ENCODE results near the gene TRIO.
A peak's percentile ranks its signal among the peaks of the same experiment; 100 is the strongest.

The TRIO gene

GRCh38 chr5:14396737-14397136 is 253.6 kb downstream of the TRIO start:
- no peak for DNase-seq (ENCODE audit: low read depth)
- TF ChIP-seq CTCF (IDR thresholded peaks at IDR 0.05; ENCODE audit: low read depth, low read length, missing control alignments) = no peak
- in situ Hi-C loops (cut with HindIII; ENCODE audit: low sequenced_read_pairs) = loop anchor here (25.0 kb wide), 1 partner anchor 241 kb away; no protein-coding TSS in a partner anchor
- no peak overlapping the region for H3K4me3 ChIP-seq (ENCODE audit: low read depth, low read length)

- no peak for TF ChIP-seq CTCF (IDR thresholded peaks at IDR 0.05; ENCODE audit: low read depth, low read length, missing control alignments)
- DNase-seq (ENCODE audit: low read depth) = peak; percentile 89
- in situ Hi-C loops (cut with HindIII; ENCODE audit: low sequenced_read_pairs) = loop anchor here (25.0 kb wide), 1 partner anchor 240 kb away; no protein-coding TSS in a partner anchor
- no peak overlapping the region for H3K4me3 ChIP-seq (ENCODE audit: low read depth, low read length)
Observed at GRCh38 chr5:14397717-14398116, 254.6 kb downstream of the TRIO start.

- H3K4me3 ChIP-seq (ENCODE audit: low read depth, low read length) = no peak overlapping the region
- peak; percentile 59 for TF ChIP-seq CTCF (IDR thresholded peaks at IDR 0.05; ENCODE audit: low read depth, low read length, missing control alignments)
- peak; percentile 61 for DNase-seq (ENCODE audit: low read depth)
- in situ Hi-C loops (cut with HindIII; ENCODE audit: low sequenced_read_pairs) = loop anchor here (25.0 kb wide), 1 partner anchor 238 kb away; no protein-coding TSS in a partner anchor
Observed at GRCh38 chr5:14399054-14399692, 256.0 kb downstream of the TRIO start.

GRCh38 chr5:14400085-14400484 is 256.9 kb downstream of the TRIO start:
- TF ChIP-seq CTCF (IDR thresholded peaks at IDR 0.05; ENCODE audit: low read depth, low read length, missing control alignments) = no peak
- no peak overlapping the region for H3K4me3 ChIP-seq (ENCODE audit: low read depth, low read length)
- no peak for DNase-seq (ENCODE audit: low read depth)
- in situ Hi-C loops (cut with HindIII; ENCODE audit: low sequenced_read_pairs) = no loop called here

- in situ Hi-C loops (cut with HindIII; ENCODE audit: low sequenced_read_pairs) = no loop called here
- no peak for DNase-seq (ENCODE audit: low read depth)
- no peak overlapping the region for H3K4me3 ChIP-seq (ENCODE audit: low read depth, low read length)
- no peak for TF ChIP-seq CTCF (IDR thresholded peaks at IDR 0.05; ENCODE audit: low read depth, low read length, missing control alignments)
Observed at GRCh38 chr5:14400611-14401010, 257.5 kb downstream of the TRIO start.

GRCh38 chr5:14401639-14402038 is 258.5 kb downstream of the TRIO start:
- H3K4me3 ChIP-seq (ENCODE audit: low read depth, low read length) = no peak overlapping the region
- DNase-seq (ENCODE audit: low read depth) = no peak
- in situ Hi-C loops (cut with HindIII; ENCODE audit: low sequenced_read_pairs) = no loop called here
- TF ChIP-seq CTCF (IDR thresholded peaks at IDR 0.05; ENCODE audit: low read depth, low read length, missing control alignments) = no peak

Data from astrocyte of the cerebellum (primary cell).